Thyroid gland (tissue), 4 donors: ENCODE results near the gene CERT1. TPM values are rescaled to one million over a fixed set of nuclear protein-coding genes. Genes with fewer than 3 reads are reported as not detected.
A peak's percentile ranks its signal among the peaks of the same experiment; 100 is the strongest.
"Not testable (repeated sequence)": the region's sequence is repeated elsewhere in the genome, so short reads cannot be mapped to it uniquely, and the experiment has no call there.

Experiments used
- DNase-seq, 2 donors: peaks; one replicate each; pipeline ENCODE4 v3.0.0-alpha.2; 2019
- H3K27ac ChIP-seq, 3 donors: fragments of 200-600 bp; sonication (generic); 1 replicate in 2 of 3; 2 replicates in 1 of 3; pipeline ENCODE4 v1.5.1; 2016 to 2019; ENCODE audit warnings: mild to moderate bottlenecking in 1 of 3, moderate library complexity in 1 of 3
- H3K27me3 ChIP-seq: fragments of 200-600 bp; sonication (generic); one replicate; pipeline ENCODE4 v1.5.1; 2019
- H3K36me3 ChIP-seq, 2 donors: fragments of 200-600 bp; sonication (generic); one replicate each; pipeline ENCODE4 v1.5.1; 2016 to 2019
- H3K4me1 ChIP-seq, 2 donors: fragments of 200-600 bp; sonication (generic); one replicate each; pipeline ENCODE4 v1.5.1; 2017 to 2019
- H3K4me3 ChIP-seq, 3 donors: fragments of 200-600 bp; sonication (generic); replicated peaks in 1 of 3; 1 replicate in 2 of 3; 2 replicates in 1 of 3; pipeline ENCODE4 v1.5.1; 2016; ENCODE audit warnings: mild to moderate bottlenecking in 1 of 3
- H3K9me3 ChIP-seq: fragments of 200-600 bp; sonication (generic); one replicate; pipeline ENCODE4 v1.5.1; 2017
- POLR2A ChIP-seq, 2 donors: fragments of 450-650 bp; IDR thresholded peaks; one replicate each; pipeline ENCODE4 v1.6.1; 2017; ENCODE audit warnings: antibody characterized with exemption in 2 of 2, mild to moderate bottlenecking in 2 of 2, moderate library complexity in 1 of 2
- WGBS, 2 donors: methylation state at CpG; one replicate each; pipeline ENCODE4 v1.1.5; 2017; 5-methylcytosine and 5-hydroxymethylcytosine counted together
- intact Hi-C: fragments of 100-400 bp; cut with DNase I; formaldehyde crosslinking; loops from one replicate; pipeline ENCODE4 v1.15.1; 2023
- total RNA-seq, 4 donors: library from RNA; depleted of rRNA; stranded (reverse); fragments of >200 nt; gene quantifications; one replicate each; pipeline ENCODE4 v1.2.3, GENCODE V29; 2016
- TF ChIP-seq, protein P1 (sequence below), 6 experiments: fragments of 200-600 bp in 3 of 6; fragments of 450-650 bp in 3 of 6; sonication (generic) in 3 of 6; IDR thresholded peaks; one replicate each; pipeline ENCODE4 v1.5.1; 2016 to 2019; ENCODE audit warnings: antibody characterized with exemption in 6 of 6, mild to moderate bottlenecking in 2 of 6, inconsistent platforms in 1 of 6, moderate library complexity in 1 of 6

CERT1 gene, protein sequence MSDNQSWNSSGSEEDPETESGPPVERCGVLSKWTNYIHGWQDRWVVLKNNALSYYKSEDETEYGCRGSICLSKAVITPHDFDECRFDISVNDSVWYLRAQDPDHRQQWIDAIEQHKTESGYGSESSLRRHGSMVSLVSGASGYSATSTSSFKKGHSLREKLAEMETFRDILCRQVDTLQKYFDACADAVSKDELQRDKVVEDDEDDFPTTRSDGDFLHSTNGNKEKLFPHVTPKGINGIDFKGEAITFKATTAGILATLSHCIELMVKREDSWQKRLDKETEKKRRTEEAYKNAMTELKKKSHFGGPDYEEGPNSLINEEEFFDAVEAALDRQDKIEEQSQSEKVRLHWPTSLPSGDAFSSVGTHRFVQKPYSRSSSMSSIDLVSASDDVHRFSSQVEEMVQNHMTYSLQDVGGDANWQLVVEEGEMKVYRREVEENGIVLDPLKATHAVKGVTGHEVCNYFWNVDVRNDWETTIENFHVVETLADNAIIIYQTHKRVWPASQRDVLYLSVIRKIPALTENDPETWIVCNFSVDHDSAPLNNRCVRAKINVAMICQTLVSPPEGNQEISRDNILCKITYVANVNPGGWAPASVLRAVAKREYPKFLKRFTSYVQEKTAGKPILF
- total RNA-seq: 10 to 100 TPM; 66.3 to 87.5 (median 78.0) TPM

DNA sequence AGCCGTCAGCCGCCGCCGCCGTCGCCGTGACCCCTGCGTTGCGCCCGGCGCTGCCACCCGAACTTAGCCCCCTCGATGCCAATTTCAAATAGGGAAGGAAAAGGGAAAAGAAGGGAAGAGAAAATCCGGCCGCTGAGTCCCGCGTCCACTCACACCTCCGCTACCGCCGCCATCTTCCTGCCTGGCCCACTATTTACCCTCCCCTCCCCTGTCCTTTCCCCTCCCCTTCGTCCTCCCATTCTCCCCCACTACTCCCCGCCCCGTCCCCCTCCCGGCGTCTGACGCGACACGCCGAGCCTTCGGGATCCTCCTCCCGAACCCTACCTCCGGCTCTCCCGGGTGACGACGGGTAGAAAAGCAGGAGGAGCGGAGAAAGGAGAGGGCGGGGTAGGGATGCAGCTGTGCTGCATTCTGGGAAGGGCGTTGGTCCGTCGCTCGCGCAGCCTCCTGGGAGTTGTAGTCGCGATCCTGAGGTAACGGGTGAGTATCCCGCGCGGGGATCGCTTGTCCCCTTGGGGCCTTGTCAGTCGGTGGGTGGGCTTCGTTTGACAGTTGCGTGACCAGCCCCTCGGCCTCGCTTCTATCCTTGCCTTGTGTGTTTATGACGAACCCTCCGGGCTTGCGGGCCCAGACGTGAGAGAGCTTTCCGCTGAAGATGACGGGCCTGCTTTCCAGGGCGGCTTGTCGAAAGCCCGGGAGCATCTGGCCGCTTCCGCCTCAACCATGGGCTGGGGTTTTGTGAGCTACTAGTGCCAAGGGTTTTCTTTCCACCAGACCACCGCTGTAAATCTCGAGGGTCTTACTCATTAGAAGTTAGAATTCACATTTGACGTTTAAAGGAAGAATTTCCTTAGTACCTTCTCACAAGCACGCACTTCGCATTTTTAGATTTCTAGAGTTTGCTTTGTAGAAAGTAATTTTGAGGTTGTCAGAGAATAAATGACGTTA is at the start of gene CERT1, which contains the start of gene POLK:
CERT1 (minus strand) TSS at position 195 of the 948 bp plus-strand sequence. CDS start 422 bp downstream, outside the sequence.
POLK (plus strand) TSS at position 457 of the 948 bp plus-strand sequence.
- TF ChIP-seq, protein P1, sequence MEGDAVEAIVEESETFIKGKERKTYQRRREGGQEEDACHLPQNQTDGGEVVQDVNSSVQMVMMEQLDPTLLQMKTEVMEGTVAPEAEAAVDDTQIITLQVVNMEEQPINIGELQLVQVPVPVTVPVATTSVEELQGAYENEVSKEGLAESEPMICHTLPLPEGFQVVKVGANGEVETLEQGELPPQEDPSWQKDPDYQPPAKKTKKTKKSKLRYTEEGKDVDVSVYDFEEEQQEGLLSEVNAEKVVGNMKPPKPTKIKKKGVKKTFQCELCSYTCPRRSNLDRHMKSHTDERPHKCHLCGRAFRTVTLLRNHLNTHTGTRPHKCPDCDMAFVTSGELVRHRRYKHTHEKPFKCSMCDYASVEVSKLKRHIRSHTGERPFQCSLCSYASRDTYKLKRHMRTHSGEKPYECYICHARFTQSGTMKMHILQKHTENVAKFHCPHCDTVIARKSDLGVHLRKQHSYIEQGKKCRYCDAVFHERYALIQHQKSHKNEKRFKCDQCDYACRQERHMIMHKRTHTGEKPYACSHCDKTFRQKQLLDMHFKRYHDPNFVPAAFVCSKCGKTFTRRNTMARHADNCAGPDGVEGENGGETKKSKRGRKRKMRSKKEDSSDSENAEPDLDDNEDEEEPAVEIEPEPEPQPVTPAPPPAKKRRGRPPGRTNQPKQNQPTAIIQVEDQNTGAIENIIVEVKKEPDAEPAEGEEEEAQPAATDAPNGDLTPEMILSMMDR (IDR thresholded peaks at IDR 0.05): no peak
- peak; percentile 55 to 92 for TF ChIP-seq POLR2A (IDR thresholded peaks at IDR 0.05)
- Histone ChIP-seq H3K27me3 (no peaks in the 10 kb centered on the region), H3K4me1 (peaks cover 29 to 32% of the 10 kb centered on the region in 2 donors), H3K27ac (peak within 1 kb of the TSS; percentile 72 to 96 (median 92)), H3K9me3 (no peaks in the 10 kb centered on the region), H3K36me3 (no peaks in the 10 kb centered on the region), H3K4me3 (peak within 1 kb of the TSS; percentile 86 to 95 (median 88))
- intact Hi-C loops: loop anchor here (5.0 kb wide), 1 partner anchor 274 kb away; the partner anchor contains the start of gene ANKRD31
- WGBS, 2 donors: 1% methylated on average over 42 to 70 of the region's 71 CpGs
- peak; percentile 98 to 99 for DNase-seq

DNA sequence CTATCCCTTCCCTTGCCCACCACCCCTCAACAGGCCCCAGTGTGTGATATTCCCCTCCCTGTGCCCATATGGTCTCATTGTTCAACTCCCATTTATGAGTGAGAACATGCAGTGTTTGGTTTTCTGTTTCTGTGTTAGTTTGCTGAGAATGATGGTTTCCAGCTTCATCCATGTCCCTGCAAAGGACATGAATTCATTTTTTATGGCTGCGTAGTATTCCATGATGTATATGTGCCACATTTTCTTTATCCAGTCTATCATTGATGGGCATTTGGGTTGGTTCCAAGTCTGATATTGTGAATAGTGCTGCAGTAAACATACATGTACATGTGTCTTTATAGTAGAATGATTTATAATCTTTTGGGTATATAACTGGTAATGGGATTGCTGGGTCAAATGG is 49.2 kb upstream of the CERT1 start:
- H3K4me3 ChIP-seq, H3K4me1 ChIP-seq, H3K9me3 ChIP-seq, H3K27me3 ChIP-seq, H3K27ac ChIP-seq, H3K36me3 ChIP-seq, DNase-seq, intact Hi-C loops: not testable (repeated sequence)
- WGBS, 2 donors: 97 to 98% methylated on average over 1 of the region's 1 CpG

DNA sequence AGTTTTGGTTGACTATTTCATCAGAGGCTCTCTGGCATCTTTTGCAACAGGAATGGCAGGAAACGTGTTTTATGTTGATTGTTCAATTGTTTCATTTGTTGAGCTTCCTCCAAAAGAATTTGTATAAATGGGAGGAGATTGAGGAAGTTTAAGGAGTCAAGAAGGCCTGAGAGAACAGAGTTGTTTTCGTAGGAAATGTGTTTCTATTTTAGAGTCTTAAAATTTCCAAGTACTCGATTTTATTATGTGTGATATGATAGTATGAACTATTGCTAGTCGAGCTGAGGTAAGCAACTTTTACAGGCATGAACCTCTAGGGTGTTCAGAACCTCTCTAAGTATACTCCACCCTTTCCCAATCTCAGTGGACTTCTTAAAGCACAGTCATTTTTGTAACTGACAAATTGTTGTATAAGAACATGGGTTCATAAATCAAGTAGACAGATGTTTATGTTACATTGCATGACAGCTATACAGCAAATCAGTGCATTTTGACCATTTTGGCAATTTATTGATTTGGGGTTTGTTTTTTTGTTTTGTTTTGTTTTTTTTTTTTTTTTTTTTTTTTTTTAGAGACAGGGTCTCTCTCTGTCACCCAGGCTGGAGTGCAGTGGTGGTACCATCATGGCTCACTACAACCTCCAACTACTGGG is 47.7 kb upstream of the CERT1 start:
- Histone ChIP-seq H3K36me3 (peaks cover 0 to 2% of the 10 kb centered on the region in 2 donors), H3K4me3 (no peak overlapping the region), H3K27ac (peak overlapping the region in 1 of 3 donors; percentile 15), H3K9me3 (no peaks in the 10 kb centered on the region), H3K27me3 (no peaks in the 10 kb centered on the region), H3K4me1 (no peaks in the 10 kb centered on the region)
- intact Hi-C loops: no loop called here
- TF ChIP-seq POLR2A (IDR thresholded peaks at IDR 0.05): no peak
- TF ChIP-seq, protein P1 (IDR thresholded peaks at IDR 0.05): no peak
- 62 to 68% methylated on average over 4 of the region's 4 CpGs for WGBS, 2 donors
- DNase-seq: no peak

DNA sequence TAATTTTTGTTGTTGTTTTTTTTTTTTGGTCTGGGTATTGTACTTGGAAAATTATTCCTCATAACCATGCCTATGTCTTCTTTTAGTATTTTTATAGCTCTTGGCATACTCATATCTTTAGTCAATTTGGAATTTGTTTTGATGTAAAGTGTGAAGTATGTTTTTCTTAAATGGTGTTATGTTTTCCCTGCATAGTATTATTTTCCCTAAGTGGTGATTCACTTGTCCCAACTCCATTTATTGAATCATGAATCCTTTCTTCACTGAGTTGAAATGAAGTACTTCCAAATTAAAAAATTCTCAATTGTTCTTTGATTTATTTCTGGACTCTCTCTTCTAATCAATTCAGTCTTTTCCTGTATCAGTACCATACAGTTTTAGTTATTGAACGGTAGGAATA is 46.8 kb upstream of the CERT1 start:
- no peak for DNase-seq
- H3K27ac ChIP-seq: no peak overlapping the region
- 91 to 97% methylated on average over 1 of the region's 1 CpG for WGBS, 2 donors
- TF ChIP-seq POLR2A (IDR thresholded peaks at IDR 0.05): no peak
- TF ChIP-seq, protein P1 (IDR thresholded peaks at IDR 0.05): no peak
- no peaks in the 10 kb centered on the region for H3K27me3 ChIP-seq
- no peaks in the 10 kb centered on the region for H3K4me1 ChIP-seq
- no peaks in the 10 kb centered on the region for H3K9me3 ChIP-seq
- intact Hi-C loops: no loop called here
- peaks cover 0 to 9% of the 10 kb centered on the region in 2 donors for H3K36me3 ChIP-seq
- H3K4me3 ChIP-seq: no peak overlapping the region

DNA sequence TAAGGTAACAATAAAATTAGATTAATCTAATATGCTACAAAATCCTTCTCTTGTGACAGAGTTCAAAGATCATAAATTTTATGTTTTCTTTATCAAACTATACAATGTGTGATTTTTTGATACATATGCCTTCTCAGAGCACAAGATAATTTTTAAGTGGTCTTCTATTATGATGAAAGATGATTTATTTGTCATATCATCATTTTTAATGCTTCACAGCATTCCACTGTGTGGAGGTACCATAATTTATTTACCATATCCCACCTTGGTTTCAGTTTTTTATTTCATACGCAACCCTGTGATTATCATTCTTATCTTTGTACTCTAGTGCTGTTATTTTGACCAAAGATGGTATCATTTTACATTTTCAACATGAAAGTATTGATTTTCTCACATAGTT is 41.9 kb upstream of the CERT1 start:
- no peak for TF ChIP-seq POLR2A (IDR thresholded peaks at IDR 0.05)
- TF ChIP-seq, protein P1 (IDR thresholded peaks at IDR 0.05): no peak
- H3K4me3 ChIP-seq: no peak overlapping the region
- H3K27me3 ChIP-seq: no peaks in the 10 kb centered on the region
- WGBS, 2 donors: 100% methylated on average over 1 of the region's 1 CpG
- no peaks in the 10 kb centered on the region for H3K4me1 ChIP-seq
- H3K36me3 ChIP-seq: peaks cover 7 to 13% of the 10 kb centered on the region in 2 donors
- no peaks in the 10 kb centered on the region for H3K9me3 ChIP-seq
- H3K27ac ChIP-seq: no peak overlapping the region
- intact Hi-C loops: no loop called here
- no peak for DNase-seq
